ENCODE measurements around the gene SGMS1.
"Not testable (repeated sequence)": the region's sequence is repeated elsewhere in the genome, so short reads cannot be mapped to it uniquely, and the experiment has no call there.

DNA sequence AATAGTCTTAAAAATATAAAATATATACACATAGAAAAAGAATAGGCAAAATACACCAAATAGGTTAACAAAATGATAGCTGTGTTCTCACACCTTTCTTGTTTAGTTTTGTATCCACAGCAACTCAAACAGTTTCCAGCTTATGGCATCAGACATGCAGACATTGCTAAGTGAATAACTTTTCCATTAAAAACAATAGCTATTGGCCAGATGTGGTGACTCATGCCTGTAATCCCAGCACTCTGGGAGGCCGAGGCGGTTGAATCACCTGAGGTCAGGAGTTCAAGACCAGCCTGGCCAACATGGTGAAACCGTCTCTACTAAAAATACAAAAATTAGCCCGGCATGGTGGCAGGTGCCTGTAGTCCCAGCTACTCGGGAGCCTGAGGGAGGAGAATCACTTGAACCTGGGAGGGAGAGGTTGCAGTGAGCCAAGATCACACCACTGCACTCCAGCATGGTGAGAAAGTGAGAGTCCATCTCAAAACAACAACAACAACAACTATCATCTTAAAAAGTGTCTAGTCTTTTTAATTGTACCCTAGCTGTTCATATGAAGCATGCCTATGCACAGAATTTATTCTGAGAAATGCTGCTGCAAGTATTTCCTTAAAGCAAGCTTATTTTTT lies 88.9 kb downstream of the SGMS1 start:
- TF ChIP-seq, protein P1, sequence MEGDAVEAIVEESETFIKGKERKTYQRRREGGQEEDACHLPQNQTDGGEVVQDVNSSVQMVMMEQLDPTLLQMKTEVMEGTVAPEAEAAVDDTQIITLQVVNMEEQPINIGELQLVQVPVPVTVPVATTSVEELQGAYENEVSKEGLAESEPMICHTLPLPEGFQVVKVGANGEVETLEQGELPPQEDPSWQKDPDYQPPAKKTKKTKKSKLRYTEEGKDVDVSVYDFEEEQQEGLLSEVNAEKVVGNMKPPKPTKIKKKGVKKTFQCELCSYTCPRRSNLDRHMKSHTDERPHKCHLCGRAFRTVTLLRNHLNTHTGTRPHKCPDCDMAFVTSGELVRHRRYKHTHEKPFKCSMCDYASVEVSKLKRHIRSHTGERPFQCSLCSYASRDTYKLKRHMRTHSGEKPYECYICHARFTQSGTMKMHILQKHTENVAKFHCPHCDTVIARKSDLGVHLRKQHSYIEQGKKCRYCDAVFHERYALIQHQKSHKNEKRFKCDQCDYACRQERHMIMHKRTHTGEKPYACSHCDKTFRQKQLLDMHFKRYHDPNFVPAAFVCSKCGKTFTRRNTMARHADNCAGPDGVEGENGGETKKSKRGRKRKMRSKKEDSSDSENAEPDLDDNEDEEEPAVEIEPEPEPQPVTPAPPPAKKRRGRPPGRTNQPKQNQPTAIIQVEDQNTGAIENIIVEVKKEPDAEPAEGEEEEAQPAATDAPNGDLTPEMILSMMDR (IDR thresholded peaks at IDR 0.05) = not testable (repeated sequence)
- TF ChIP-seq POLR2A, EP300 (IDR thresholded peaks at IDR 0.05): not testable (repeated sequence)
